Colonic mucosa (tissue), 4 donors: ENCODE data around the gene HLA-B. TPM values are rescaled to one million over a fixed set of nuclear protein-coding genes. Genes with fewer than 3 reads are reported as not detected.

Experiments used
- DNase-seq: peaks from one replicate; pipeline ENCODE4 v3.0.0-alpha.2; 2020
- H3K27ac ChIP-seq: fragments of 200-600 bp; one replicate; pipeline ENCODE4 v1.8.0; 2021
- H3K27me3 ChIP-seq: fragments of 200-600 bp; one replicate; pipeline ENCODE4 v1.8.0; 2021
- H3K36me3 ChIP-seq: fragments of 200-600 bp; one replicate; pipeline ENCODE4 v1.8.0; 2021
- H3K4me1 ChIP-seq: fragments of 200-600 bp; one replicate; pipeline ENCODE4 v1.8.0; 2021; ENCODE audit warnings: mild to moderate bottlenecking
- H3K4me3 ChIP-seq: fragments of 200-600 bp; one replicate; pipeline ENCODE4 v1.8.0; 2021
- H3K9ac ChIP-seq, 2 donors: one replicate each; pipeline ENCODE4 v1.7.0; 2013; ENCODE audit warnings: control low read depth in 2 of 2, low read depth in 2 of 2, low read length in 2 of 2
- H3K9me3 ChIP-seq: fragments of 200-600 bp; one replicate; pipeline ENCODE4 v1.8.0; 2021
- CTCF ChIP-seq: fragments of 200-600 bp; IDR thresholded peaks from one replicate; pipeline ENCODE4 v1.8.0; 2022; ENCODE audit warnings: antibody characterized with exemption, mild to moderate bottlenecking
- intact Hi-C: fragments of 100-400 bp; cut with DNase I; formaldehyde crosslinking; loops from one replicate; pipeline ENCODE4 v1.14.1; 2022
- total RNA-seq, 2 donors: library from RNA; stranded (reverse); fragmentation: NEBNext Ultra II Directional in 1 of 2; extraction: Animal tissue kit (Norgen Biotek cat#: 25700) in 1 of 2; gene quantifications; one replicate each; pipeline ENCODE4 v1.2.1, GENCODE V29; 2021
- donor health status: healthy.
- donor health status: DM: no; HTN: no; CAD: no.
- donor health status: DM: no; HTN: no; CAD: no.

The HLA-B gene
- total RNA-seq, 2 donors from 2014 or later = 1,153 to 3,111 TPM

- no peaks in the 10 kb centered on the region for H3K9me3 ChIP-seq
Observed at GRCh38 chr6:31386977-31387376, 30.0 kb upstream of the HLA-B start.

DNA sequence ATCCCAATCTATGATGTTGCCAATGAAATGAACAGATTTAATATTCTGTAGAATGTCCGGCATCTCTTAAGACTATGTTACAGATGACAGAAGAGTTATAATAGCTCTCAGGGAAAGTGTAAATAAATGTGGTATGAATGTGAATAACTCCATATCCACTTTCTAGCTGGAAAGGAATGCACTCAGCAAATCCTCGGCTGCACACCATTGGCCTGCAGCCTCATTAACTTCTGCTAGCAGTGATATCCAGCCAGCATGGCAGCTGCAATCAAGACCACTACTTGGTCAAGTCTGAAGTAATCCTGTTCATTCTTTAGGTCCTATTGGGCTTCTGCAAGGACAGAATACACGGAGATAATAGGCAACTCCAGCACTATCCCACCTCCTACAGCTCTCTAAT lies 29.1 kb upstream of the HLA-B start:
- H3K4me3 ChIP-seq = no peak overlapping the region
- H3K9ac ChIP-seq = no peak overlapping the region
- no peaks in the 10 kb centered on the region for H3K27me3 ChIP-seq
- intact Hi-C loops = no loop called here
- H3K36me3 ChIP-seq = no peaks in the 10 kb centered on the region
- no peak for TF ChIP-seq CTCF
- no peaks in the 10 kb centered on the region for H3K9me3 ChIP-seq
- DNase-seq = no peak
- H3K4me1 ChIP-seq = no peaks in the 10 kb centered on the region
- H3K27ac ChIP-seq = no peak overlapping the region

More at GRCh38 chr6:31386977-31387376, 30.0 kb upstream of the HLA-B start:
- no peaks in the 10 kb centered on the region for H3K36me3 ChIP-seq
- no peak for DNase-seq
- intact Hi-C loops = no loop called here
- no peaks in the 10 kb centered on the region for H3K4me1 ChIP-seq
- no peak for TF ChIP-seq CTCF
- H3K27me3 ChIP-seq = no peaks in the 10 kb centered on the region
- H3K4me3 ChIP-seq = no peak overlapping the region
- H3K27ac ChIP-seq = no peak overlapping the region
- H3K9ac ChIP-seq = no peak overlapping the region

DNA sequence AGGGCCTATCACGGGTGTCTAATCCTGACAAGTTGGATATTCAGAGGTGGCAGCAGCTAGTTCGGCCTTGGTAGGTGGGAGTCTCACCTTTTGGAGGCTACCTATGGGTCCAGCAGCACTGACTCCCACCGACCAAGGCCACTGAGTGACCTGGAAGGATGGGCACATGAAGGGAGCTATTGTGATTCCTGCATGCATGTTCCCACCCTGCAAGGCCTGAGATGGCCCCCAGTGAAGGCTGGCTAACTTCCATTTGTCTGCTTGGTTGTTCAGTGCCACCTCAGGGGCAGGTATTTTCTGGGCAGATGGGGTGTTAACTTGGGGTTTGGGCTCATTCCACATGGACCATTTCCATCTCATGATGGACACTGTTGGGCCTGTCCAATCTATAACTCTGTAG lies 28.1 kb upstream of the HLA-B start:
- Histone ChIP-seq H3K4me3 (no peak overlapping the region), H3K4me1 (no peaks in the 10 kb centered on the region), H3K27me3 (no peaks in the 10 kb centered on the region), H3K9ac (no peak overlapping the region), H3K36me3 (no peaks in the 10 kb centered on the region), H3K27ac (no peak overlapping the region), H3K9me3 (no peaks in the 10 kb centered on the region)
- intact Hi-C loops = no loop called here
- TF ChIP-seq CTCF = no peak
- no peak for DNase-seq

- no peak for DNase-seq
- H3K4me3 ChIP-seq = no peak overlapping the region
- H3K4me1 ChIP-seq = no peaks in the 10 kb centered on the region
- intact Hi-C loops = loop anchor here (5.0 kb wide), 1 partner anchor 246 kb away; the partner anchor contains the start of gene PSORS1C2
- no peak overlapping the region for H3K9ac ChIP-seq
- TF ChIP-seq CTCF = no peak
- no peaks in the 10 kb centered on the region for H3K9me3 ChIP-seq
- H3K27ac ChIP-seq = no peak overlapping the region
- no peaks in the 10 kb centered on the region for H3K36me3 ChIP-seq
- H3K27me3 ChIP-seq = no peaks in the 10 kb centered on the region
Observed at GRCh38 chr6:31383149-31383548, 26.2 kb upstream of the HLA-B start.

DNA sequence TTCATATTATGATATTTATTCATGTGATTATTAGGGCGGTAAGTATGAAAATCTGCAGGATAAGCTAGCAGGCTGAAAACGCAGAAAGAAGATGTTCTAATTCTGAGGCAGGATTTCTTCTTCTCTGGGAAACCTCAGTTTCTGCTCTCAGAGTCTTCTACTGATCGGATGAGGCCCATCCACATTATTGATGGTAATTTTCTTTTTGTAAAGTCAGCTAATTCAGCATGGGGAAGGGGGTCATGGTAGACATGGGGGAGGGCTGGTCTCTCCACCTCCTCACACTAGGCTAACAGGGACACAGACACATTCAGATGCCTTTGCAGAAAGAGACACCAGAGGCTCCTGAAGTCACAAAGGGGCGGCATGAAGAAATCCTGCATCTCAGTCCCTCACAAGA lies 24.7 kb upstream of the HLA-B start:
- H3K9ac ChIP-seq = no peak overlapping the region
- H3K27ac ChIP-seq = no peak overlapping the region
- TF ChIP-seq CTCF = no peak
- H3K27me3 ChIP-seq = no peaks in the 10 kb centered on the region
- no peak overlapping the region for H3K4me3 ChIP-seq
- no peaks in the 10 kb centered on the region for H3K9me3 ChIP-seq
- H3K4me1 ChIP-seq = no peaks in the 10 kb centered on the region
- H3K36me3 ChIP-seq = no peaks in the 10 kb centered on the region
- intact Hi-C loops = loop anchor here (5.0 kb wide), 1 partner anchor 244 kb away; the partner anchor contains the start of gene PSORS1C2
- no peak for DNase-seq

GRCh38 chr6:31379850-31380249 lies 22.9 kb upstream of the HLA-B start:
- intact Hi-C loops = loop anchor here (5.0 kb wide), 1 partner anchor 243 kb away; the partner anchor contains the start of gene PSORS1C2
- Histone ChIP-seq H3K27me3 (no peaks in the 10 kb centered on the region), H3K4me3 (no peak overlapping the region), H3K9ac (no peak overlapping the region), H3K4me1 (no peaks in the 10 kb centered on the region), H3K9me3 (no peaks in the 10 kb centered on the region), H3K27ac (no peak overlapping the region), H3K36me3 (no peaks in the 10 kb centered on the region)
- no peak for TF ChIP-seq CTCF
- no peak for DNase-seq
